ENCODE measurements around the gene RBM6.
"Not testable (repeated sequence)": the region's sequence is repeated elsewhere in the genome, so short reads cannot be mapped to it uniquely, and the experiment has no call there.

RBM6 gene

GRCh38 chr3:49916686-49917085 is 23.3 kb upstream of the RBM6 start:
- DNase-seq (ENCODE audit: extremely low read depth in 1 of 2, low read depth in 1 of 2), result no peak

GRCh38 chr3:49917806-49918590 is 22.0 kb upstream of the RBM6 start:
- not testable (repeated sequence) for DNase-seq (ENCODE audit: extremely low read depth in 1 of 2, low read depth in 1 of 2)

- no peak for DNase-seq (ENCODE audit: extremely low read depth in 1 of 2, low read depth in 1 of 2)
Observed at GRCh38 chr3:49924683-49925082, 15.3 kb upstream of the RBM6 start.

- DNase-seq (ENCODE audit: extremely low read depth in 1 of 2, low read depth in 1 of 2), result no peak
Observed at GRCh38 chr3:49925485-49925884, 14.5 kb upstream of the RBM6 start.

GRCh38 chr3:49926117-49926728 is 13.7 kb upstream of the RBM6 start:
- no peak for DNase-seq (ENCODE audit: extremely low read depth in 1 of 2, low read depth in 1 of 2)

- DNase-seq (ENCODE audit: extremely low read depth in 1 of 2, low read depth in 1 of 2), result no peak
Observed at GRCh38 chr3:49927798-49928197, 12.2 kb upstream of the RBM6 start.

GRCh38 chr3:49928481-49929017 is 11.4 kb upstream of the RBM6 start:
- no peak for DNase-seq (ENCODE audit: extremely low read depth in 1 of 2, low read depth in 1 of 2)

- peak; percentile 82 to 89 for DNase-seq (ENCODE audit: extremely low read depth in 1 of 2, low read depth in 1 of 2)
Observed at GRCh38 chr3:49929291-49930167, 10.4 kb upstream of the RBM6 start, which contains the start of gene MON1A. TSS of gene MON1A (minus strand) at chr3:49929811. CDS start at chr3:49913346, 16,465 bp downstream.

GRCh38 chr3:49930168-49930690 is 9.7 kb upstream of the RBM6 start:
- DNase-seq (ENCODE audit: extremely low read depth in 1 of 2, low read depth in 1 of 2), result no peak

GRCh38 chr3:49930922-49931321 is 9.0 kb upstream of the RBM6 start:
- DNase-seq (ENCODE audit: extremely low read depth in 1 of 2, low read depth in 1 of 2), result no peak

- DNase-seq (ENCODE audit: extremely low read depth in 1 of 2, low read depth in 1 of 2), result not testable (repeated sequence)
Observed at GRCh38 chr3:49932281-49932680, 7.7 kb upstream of the RBM6 start.

- no peak for DNase-seq (ENCODE audit: extremely low read depth in 1 of 2, low read depth in 1 of 2)
Observed at GRCh38 chr3:49937090-49937489, 2.9 kb upstream of the RBM6 start.

GRCh38 chr3:49940667-49941249 is 808 bp downstream of the RBM6 start:
- DNase-seq (ENCODE audit: extremely low read depth in 1 of 2, low read depth in 1 of 2), result no peak

- DNase-seq (ENCODE audit: extremely low read depth in 1 of 2, low read depth in 1 of 2), result no peak
Observed at GRCh38 chr3:49942651-49943050, 2.7 kb downstream of the RBM6 start.

- DNase-seq (ENCODE audit: extremely low read depth in 1 of 2, low read depth in 1 of 2), result no peak
Observed at GRCh38 chr3:49952924-49953323, 13.0 kb downstream of the RBM6 start.

GRCh38 chr3:49955636-49956035 is 15.7 kb downstream of the RBM6 start:
- no peak for DNase-seq (ENCODE audit: extremely low read depth in 1 of 2, low read depth in 1 of 2)

- DNase-seq (ENCODE audit: extremely low read depth in 1 of 2, low read depth in 1 of 2), result no peak
Observed at GRCh38 chr3:49966233-49966942, 26.4 kb downstream of the RBM6 start.

- no peak for DNase-seq (ENCODE audit: extremely low read depth in 1 of 2, low read depth in 1 of 2)
Observed at GRCh38 chr3:49967291-49967690, 27.3 kb downstream of the RBM6 start.

- no peak for DNase-seq (ENCODE audit: extremely low read depth in 1 of 2, low read depth in 1 of 2)
Observed at GRCh38 chr3:49968346-49968745, 28.4 kb downstream of the RBM6 start.

GRCh38 chr3:49972656-49973055 is 32.7 kb downstream of the RBM6 start:
- no peak for DNase-seq (ENCODE audit: extremely low read depth in 1 of 2, low read depth in 1 of 2)
